Cardiac muscle cell (in vitro differentiated cells and primary cell): ENCODE data around the gene SLC25A48. TPM values are rescaled to one million over a fixed set of nuclear protein-coding genes. Genes with fewer than 3 reads are reported as not detected.

ENCODE experiments used
- DNase-seq, 2 donors: peaks; one replicate each; pipeline versions ENCODE4 v3.0.0 to v3.0.0-alpha.2; 2010 to 2017; ENCODE audit warnings: low read depth in 1 of 2, low spot score in 1 of 2
- H3K27ac ChIP-seq: fragments of 200-600 bp; sonication (generic); 2 replicates; pipeline ENCODE4 v1.5.1; 2016
- H3K27me3 ChIP-seq: fragments of 200-600 bp; sonication (generic); 2 replicates; pipeline ENCODE4 v1.6.0; 2016; ENCODE audit warnings: control low read depth
- H3K36me3 ChIP-seq: fragments of 200-600 bp; sonication (generic); 2 replicates; pipeline ENCODE4 v1.5.1; 2016; ENCODE audit warnings: control low read depth
- H3K4me1 ChIP-seq: fragments of 200-600 bp; sonication (generic); 2 replicates; pipeline ENCODE4 v1.8.1; 2017; ENCODE audit warnings: low read depth, mild to moderate bottlenecking, mixed run types
- H3K4me3 ChIP-seq: fragments of 200-600 bp; sonication (generic); 2 replicates; pipeline ENCODE4 v1.5.1; 2016; ENCODE audit warnings: mild to moderate bottlenecking
- H3K9me3 ChIP-seq: fragments of 200-600 bp; sonication (generic); 2 replicates; pipeline ENCODE4 v1.5.1; 2017; ENCODE audit warnings: low read depth, mild to moderate bottlenecking, control low read depth
- CTCF ChIP-seq: IDR thresholded peaks from 2 replicates; pipeline ENCODE4 v1.5.1; 2012; ENCODE audit warnings: low read depth, mild to moderate bottlenecking, low read length
- polyA plus RNA-seq: library from polyadenylated mRNA; unstranded; fragments of >200 nt; fragmentation: Nextera tagmentation; extraction: Ambion mirVana; gene quantifications from 2 replicates; pipeline ENCODE4 v1.2.1, GENCODE V29; 2016
- total RNA-seq: library from RNA; depleted of rRNA; stranded (reverse); fragments of >200 nt; gene quantifications from 2 replicates; pipeline ENCODE4 v1.2.3, GENCODE V29; 2016

The SLC25A48 gene
- total and polyA plus RNA-seq, 2 experiments from 2014 or later, result 0.09 to 0.13 TPM

GRCh38 chr5:135930029-135930948 lies 95.8 kb downstream of the SLC25A48 start:
- H3K4me3 ChIP-seq, result peak overlapping the region; percentile 2
- no peak for TF ChIP-seq CTCF
- peaks cover 89% of the 10 kb centered on the region for H3K27me3 ChIP-seq
- no peak overlapping the region for H3K27ac ChIP-seq
- DNase-seq, result peak in 1 of 2 donors; percentile 18
- no peaks in the 10 kb centered on the region for H3K36me3 ChIP-seq
- no peaks in the 10 kb centered on the region for H3K9me3 ChIP-seq
- no peaks in the 10 kb centered on the region for H3K4me1 ChIP-seq

- TF ChIP-seq CTCF, result no peak
- no peaks in the 10 kb centered on the region for H3K4me1 ChIP-seq
- H3K27me3 ChIP-seq, result peaks cover 88% of the 10 kb centered on the region
- DNase-seq, result no peak
- H3K9me3 ChIP-seq, result no peaks in the 10 kb centered on the region
- H3K27ac ChIP-seq, result no peak overlapping the region
- H3K36me3 ChIP-seq, result no peaks in the 10 kb centered on the region
- no peak overlapping the region for H3K4me3 ChIP-seq
Measured at GRCh38 chr5:135930949-135931295, 96.5 kb downstream of the SLC25A48 start.

- no peak for TF ChIP-seq CTCF
- Histone ChIP-seq H3K4me1 (no peaks in the 10 kb centered on the region), H3K9me3 (no peaks in the 10 kb centered on the region), H3K27me3 (peaks cover 83% of the 10 kb centered on the region), H3K27ac (no peak overlapping the region), H3K36me3 (no peaks in the 10 kb centered on the region), H3K4me3 (no peak overlapping the region)
- DNase-seq, result peak; percentile 52 to 74
Measured at GRCh38 chr5:135934939-135935338, 100.5 kb downstream of the SLC25A48 start.

GRCh38 chr5:135937245-135937911 lies 102.9 kb downstream of the SLC25A48 start:
- peak in 1 of 2 donors; percentile 17 for DNase-seq
- peaks cover 61% of the 10 kb centered on the region for H3K27me3 ChIP-seq
- H3K4me3 ChIP-seq, result no peak overlapping the region
- no peak for TF ChIP-seq CTCF
- no peaks in the 10 kb centered on the region for H3K9me3 ChIP-seq
- H3K36me3 ChIP-seq, result no peaks in the 10 kb centered on the region
- no peak overlapping the region for H3K27ac ChIP-seq
- no peaks in the 10 kb centered on the region for H3K4me1 ChIP-seq

Other genes with a start within 250 kb of the SLC25A48 start
- not detected in 2 replicates for gene IL9, start 61.2 kb downstream of the SLC25A48 start, total RNA-seq
- gene IL9, start 61.2 kb downstream of the SLC25A48 start, polyA plus RNA-seq, result not detected in 2 replicates
- gene LECT2, start 120.3 kb downstream of the SLC25A48 start, total RNA-seq, result not detected in 2 replicates
- gene LECT2, start 120.3 kb downstream of the SLC25A48 start, polyA plus RNA-seq, result not detected in 2 replicates
- 2.9 and 9.0 TPM in 2 replicates for gene TGFBI, start 194.3 kb downstream of the SLC25A48 start, total RNA-seq
- gene TGFBI, start 194.3 kb downstream of the SLC25A48 start, polyA plus RNA-seq, result 1.6 and 10.2 TPM in 2 replicates